ENCODE results near the gene EYA2. TPM values are rescaled to one million over a fixed set of nuclear protein-coding genes. Genes with fewer than 3 reads are reported as not detected.

EYA2 gene
- polyA plus RNA-seq, 4 donors: 0.50 to 0.70 TPM; not detected in 2

GRCh38 chr20:46899621-46900020 lies 5.0 kb downstream of the EYA2 start:
- Histone ChIP-seq H3K36me3 (ENCODE audit: control insufficient read depth in 3 of 3, insufficient read depth in 2 of 3, low read depth in 1 of 3, low read length in 3 of 3) (no peaks in the 10 kb centered on the region), H3K4me3 (ENCODE audit: low read depth in 1 of 3, low read length in 3 of 3) (no peak overlapping the region), H3K27ac (ENCODE audit: low read depth in 1 of 3, low read length in 2 of 3) (no peak overlapping the region), H3K9me3 (ENCODE audit: control insufficient read depth in 2 of 2, insufficient read depth in 1 of 2, low read depth in 1 of 2, low read length in 1 of 2) (no peaks in the 10 kb centered on the region), H3K4me1 (ENCODE audit: control insufficient read depth in 3 of 3, insufficient read depth in 2 of 3, low read depth in 1 of 3, low read length in 2 of 3) (no peaks in the 10 kb centered on the region), H3K27me3 (ENCODE audit: control insufficient read depth in 3 of 3, insufficient read depth in 3 of 3, low read length in 3 of 3) (peaks cover 11 to 45% (median 12%) of the 10 kb centered on the region in 3 donors)
- DNase-seq (no peak), FAIRE-seq (no peak)
- 69 to 75% (median 70%) methylated on average over 11 of the region's 11 CpGs for WGBS, 3 donors

GRCh38 chr20:46900086-46900485 lies 5.4 kb downstream of the EYA2 start:
- no peaks in the 10 kb centered on the region for H3K36me3 ChIP-seq (ENCODE audit: control insufficient read depth in 3 of 3, insufficient read depth in 2 of 3, low read depth in 1 of 3, low read length in 3 of 3)
- WGBS, 3 donors: 65 to 75% (median 66%) methylated on average over 6 of the region's 6 CpGs

GRCh38 chr20:46900826-46901225 lies 6.2 kb downstream of the EYA2 start:
- WGBS, 3 donors: 73 to 83% (median 76%) methylated on average over 11 of the region's 11 CpGs
- H3K36me3 ChIP-seq (ENCODE audit: control insufficient read depth in 3 of 3, insufficient read depth in 2 of 3, low read depth in 1 of 3, low read length in 3 of 3): no peaks in the 10 kb centered on the region
- H3K27me3 ChIP-seq (ENCODE audit: control insufficient read depth in 3 of 3, insufficient read depth in 3 of 3, low read length in 3 of 3): peaks cover 0 to 36% (median 9%) of the 10 kb centered on the region in 3 donors
- no peak for FAIRE-seq
- H3K4me3 ChIP-seq (ENCODE audit: low read depth in 1 of 3, low read length in 3 of 3): no peak overlapping the region
- DNase-seq: no peak
- H3K27ac ChIP-seq (ENCODE audit: low read depth in 1 of 3, low read length in 2 of 3): no peak overlapping the region
- no peaks in the 10 kb centered on the region for H3K4me1 ChIP-seq (ENCODE audit: control insufficient read depth in 3 of 3, insufficient read depth in 2 of 3, low read depth in 1 of 3, low read length in 2 of 3)
- no peaks in the 10 kb centered on the region for H3K9me3 ChIP-seq (ENCODE audit: control insufficient read depth in 2 of 2, insufficient read depth in 1 of 2, low read depth in 1 of 2, low read length in 1 of 2)

More at GRCh38 chr20:46900086-46900485, 5.4 kb downstream of the EYA2 start:
- Histone ChIP-seq H3K4me3 (ENCODE audit: low read depth in 1 of 3, low read length in 3 of 3) (no peak overlapping the region), H3K4me1 (ENCODE audit: control insufficient read depth in 3 of 3, insufficient read depth in 2 of 3, low read depth in 1 of 3, low read length in 2 of 3) (no peaks in the 10 kb centered on the region), H3K27me3 (ENCODE audit: control insufficient read depth in 3 of 3, insufficient read depth in 3 of 3, low read length in 3 of 3) (peaks cover 6 to 43% (median 10%) of the 10 kb centered on the region in 3 donors), H3K9me3 (ENCODE audit: control insufficient read depth in 2 of 2, insufficient read depth in 1 of 2, low read depth in 1 of 2, low read length in 1 of 2) (no peaks in the 10 kb centered on the region), H3K27ac (ENCODE audit: low read depth in 1 of 3, low read length in 2 of 3) (no peak overlapping the region)
- no peak for FAIRE-seq
- DNase-seq: no peak

GRCh38 chr20:46901638-46902037 lies 7.0 kb downstream of the EYA2 start:
- WGBS, 3 donors: 67 to 75% (median 74%) methylated on average over 13 of the region's 13 CpGs
- Histone ChIP-seq H3K27ac (ENCODE audit: low read depth in 1 of 3, low read length in 2 of 3) (no peak overlapping the region), H3K27me3 (ENCODE audit: control insufficient read depth in 3 of 3, insufficient read depth in 3 of 3, low read length in 3 of 3) (peaks cover 0 to 34% (median 9%) of the 10 kb centered on the region in 3 donors), H3K9me3 (ENCODE audit: control insufficient read depth in 2 of 2, insufficient read depth in 1 of 2, low read depth in 1 of 2, low read length in 1 of 2) (no peaks in the 10 kb centered on the region), H3K4me3 (ENCODE audit: low read depth in 1 of 3, low read length in 3 of 3) (no peak overlapping the region), H3K36me3 (ENCODE audit: control insufficient read depth in 3 of 3, insufficient read depth in 2 of 3, low read depth in 1 of 3, low read length in 3 of 3) (no peaks in the 10 kb centered on the region), H3K4me1 (ENCODE audit: control insufficient read depth in 3 of 3, insufficient read depth in 2 of 3, low read depth in 1 of 3, low read length in 2 of 3) (no peaks in the 10 kb centered on the region)
- DNase-seq (no peak), FAIRE-seq (no peak)

- H3K9me3 ChIP-seq (ENCODE audit: control insufficient read depth in 2 of 2, insufficient read depth in 1 of 2, low read depth in 1 of 2, low read length in 1 of 2): no peaks in the 10 kb centered on the region
- WGBS, 3 donors: 68 to 74% (median 72%) methylated on average over 9 of the region's 9 CpGs
- FAIRE-seq: no peak
Observed at GRCh38 chr20:46903256-46903655, 8.6 kb downstream of the EYA2 start.

GRCh38 chr20:46903937-46904336 lies 9.3 kb downstream of the EYA2 start:
- Histone ChIP-seq H3K4me1 (ENCODE audit: control insufficient read depth in 3 of 3, insufficient read depth in 2 of 3, low read depth in 1 of 3, low read length in 2 of 3) (no peaks in the 10 kb centered on the region), H3K4me3 (ENCODE audit: low read depth in 1 of 3, low read length in 3 of 3) (no peak overlapping the region), H3K27me3 (ENCODE audit: control insufficient read depth in 3 of 3, insufficient read depth in 3 of 3, low read length in 3 of 3) (peaks cover 0 to 17% (median 0%) of the 10 kb centered on the region in 3 donors), H3K36me3 (ENCODE audit: control insufficient read depth in 3 of 3, insufficient read depth in 2 of 3, low read depth in 1 of 3, low read length in 3 of 3) (no peaks in the 10 kb centered on the region), H3K9me3 (ENCODE audit: control insufficient read depth in 2 of 2, insufficient read depth in 1 of 2, low read depth in 1 of 2, low read length in 1 of 2) (no peaks in the 10 kb centered on the region), H3K27ac (ENCODE audit: low read depth in 1 of 3, low read length in 2 of 3) (no peak overlapping the region)
- no peak for FAIRE-seq
- WGBS, 3 donors: 68 to 75% (median 71%) methylated on average over 7 of the region's 7 CpGs
- DNase-seq: no peak

More at GRCh38 chr20:46903256-46903655, 8.6 kb downstream of the EYA2 start:
- DNase-seq: no peak
- no peaks in the 10 kb centered on the region for H3K4me1 ChIP-seq (ENCODE audit: control insufficient read depth in 3 of 3, insufficient read depth in 2 of 3, low read depth in 1 of 3, low read length in 2 of 3)
- no peaks in the 10 kb centered on the region for H3K36me3 ChIP-seq (ENCODE audit: control insufficient read depth in 3 of 3, insufficient read depth in 2 of 3, low read depth in 1 of 3, low read length in 3 of 3)
- no peak overlapping the region for H3K4me3 ChIP-seq (ENCODE audit: low read depth in 1 of 3, low read length in 3 of 3)
- H3K27ac ChIP-seq (ENCODE audit: low read depth in 1 of 3, low read length in 2 of 3): no peak overlapping the region
- H3K27me3 ChIP-seq (ENCODE audit: control insufficient read depth in 3 of 3, insufficient read depth in 3 of 3, low read length in 3 of 3): peaks cover 0 to 24% (median 0%) of the 10 kb centered on the region in 3 donors

GRCh38 chr20:46905364-46906125 lies 10.9 kb downstream of the EYA2 start:
- peaks cover 0 to 8% (median 0%) of the 10 kb centered on the region in 3 donors for H3K27me3 ChIP-seq (ENCODE audit: control insufficient read depth in 3 of 3, insufficient read depth in 3 of 3, low read length in 3 of 3)
- no peak overlapping the region for H3K4me3 ChIP-seq (ENCODE audit: low read depth in 1 of 3, low read length in 3 of 3)
- H3K9me3 ChIP-seq (ENCODE audit: control insufficient read depth in 2 of 2, insufficient read depth in 1 of 2, low read depth in 1 of 2, low read length in 1 of 2): no peaks in the 10 kb centered on the region
- H3K36me3 ChIP-seq (ENCODE audit: control insufficient read depth in 3 of 3, insufficient read depth in 2 of 3, low read depth in 1 of 3, low read length in 3 of 3): no peaks in the 10 kb centered on the region
- 59 to 70% (median 60%) methylated on average over 5 of the region's 5 CpGs for WGBS, 3 donors
- no peak for FAIRE-seq
- DNase-seq: no peak
- H3K27ac ChIP-seq (ENCODE audit: low read depth in 1 of 3, low read length in 2 of 3): no peak overlapping the region
- no peaks in the 10 kb centered on the region for H3K4me1 ChIP-seq (ENCODE audit: control insufficient read depth in 3 of 3, insufficient read depth in 2 of 3, low read depth in 1 of 3, low read length in 2 of 3)

- Histone ChIP-seq H3K4me3 (ENCODE audit: low read depth in 1 of 3, low read length in 3 of 3) (no peak overlapping the region), H3K27me3 (ENCODE audit: control insufficient read depth in 3 of 3, insufficient read depth in 3 of 3, low read length in 3 of 3) (no peaks in the 10 kb centered on the region), H3K4me1 (ENCODE audit: control insufficient read depth in 3 of 3, insufficient read depth in 2 of 3, low read depth in 1 of 3, low read length in 2 of 3) (no peaks in the 10 kb centered on the region), H3K9me3 (ENCODE audit: control insufficient read depth in 2 of 2, insufficient read depth in 1 of 2, low read depth in 1 of 2, low read length in 1 of 2) (peaks cover 0 to 3% of the 10 kb centered on the region in 2 donors), H3K36me3 (ENCODE audit: control insufficient read depth in 3 of 3, insufficient read depth in 2 of 3, low read depth in 1 of 3, low read length in 3 of 3) (no peaks in the 10 kb centered on the region), H3K27ac (ENCODE audit: low read depth in 1 of 3, low read length in 2 of 3) (no peak overlapping the region)
- FAIRE-seq (no peak), DNase-seq (no peak)
- WGBS, 3 donors: 23 to 53% (median 37%) methylated on average over 5 of the region's 5 CpGs
Observed at GRCh38 chr20:46913329-46914044, 18.8 kb downstream of the EYA2 start.

Data from small intestine (tissue), 7 donors.